T-helper 2 cell treated with Interferon-gamma antibody and Interleukin-4, amounts not matched to agents 5 μg/mL and 100 μg/mL, for 36 hours (primary cell): Measurements from ENCODE around the gene ANO6.
"Not testable (repeated sequence)": the region's sequence is repeated elsewhere in the genome, so short reads cannot be mapped to it uniquely, and the experiment has no call there.

Experiments used
- DNase-seq: peaks from one replicate; pipeline ENCODE4 v3.0.0; 2021; ENCODE audit warnings: low spot score
- H3K27ac Mint-ChIP-seq: one replicate; pipeline ENCODE4 v1.8.0; 2021; ENCODE audit warnings: mild to moderate bottlenecking, mixed read lengths
- H3K27me3 Mint-ChIP-seq: one replicate; pipeline ENCODE4 v1.8.0; 2021; ENCODE audit warnings: low read depth, mixed read lengths
- H3K36me3 Mint-ChIP-seq: one replicate; pipeline ENCODE4 v1.8.0; 2021; ENCODE audit warnings: low read depth, mixed read lengths
- H3K4me1 Mint-ChIP-seq: one replicate; pipeline ENCODE4 v1.8.0; 2021; ENCODE audit warnings: low read depth, mixed read lengths
- H3K4me3 Mint-ChIP-seq: one replicate; pipeline ENCODE4 v1.8.0; 2022; ENCODE audit warnings: mild to moderate bottlenecking, moderate library complexity, mixed read lengths
- H3K9me3 Mint-ChIP-seq: one replicate; pipeline ENCODE4 v1.8.0; 2021; ENCODE audit warnings: mixed read lengths

Gene ANO6

DNA sequence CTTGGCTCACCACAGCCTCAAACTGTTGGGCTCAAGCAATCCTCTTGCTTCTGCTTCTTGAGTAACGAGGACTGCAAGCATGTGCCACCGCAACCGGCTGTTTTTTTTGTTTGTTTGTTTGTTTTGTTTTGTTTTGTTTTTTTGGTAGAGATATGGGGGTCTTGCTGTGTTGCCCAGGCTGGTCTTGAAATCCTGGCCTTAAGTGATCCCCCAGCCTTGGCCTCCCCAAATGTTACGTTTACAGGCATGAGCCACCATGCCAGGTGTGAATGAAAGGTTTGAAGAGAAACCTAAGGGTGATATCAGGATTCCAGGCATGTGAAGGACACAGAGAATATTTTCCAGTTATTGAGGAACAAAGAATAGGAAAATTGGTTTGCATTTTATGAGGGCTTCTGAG is 45.0 kb downstream of the ANO6 start:
- Mint-ChIP-seq H3K27me3 (no peaks in the 10 kb centered on the region), H3K27ac (no peak overlapping the region)

DNA sequence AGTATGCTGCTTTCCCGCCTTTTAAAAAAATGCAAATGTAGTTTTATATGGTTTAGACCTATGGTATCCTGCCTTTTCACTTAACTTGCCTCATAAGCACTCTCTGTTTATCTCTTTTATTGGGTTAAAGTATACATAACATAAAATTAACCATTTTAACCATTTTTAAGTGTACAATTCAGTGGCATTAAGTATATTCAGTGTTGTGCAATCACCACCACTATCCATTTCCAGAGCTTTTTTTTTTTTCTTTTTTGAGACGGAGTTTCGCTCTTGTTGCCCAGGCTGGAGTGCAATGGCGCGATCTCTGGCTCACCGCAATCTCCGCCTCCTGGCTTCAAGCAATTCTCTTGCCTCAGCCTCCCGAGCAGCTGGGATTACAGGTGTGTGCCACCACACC is 46.3 kb downstream of the ANO6 start:
- not testable (repeated sequence) for H3K27me3 Mint-ChIP-seq, H3K27ac Mint-ChIP-seq, H3K9me3 Mint-ChIP-seq, H3K36me3 Mint-ChIP-seq, H3K4me3 Mint-ChIP-seq, DNase-seq
- peaks cover 18% of the 10 kb centered on the region for H3K4me1 Mint-ChIP-seq

More for the DNA sequence above, 45.0 kb downstream of the ANO6 start:
- Mint-ChIP-seq H3K9me3 (no peaks in the 10 kb centered on the region), H3K4me3 (no peak overlapping the region), H3K36me3 (peaks cover 1% of the 10 kb centered on the region), H3K4me1 (peaks cover 21% of the 10 kb centered on the region)
- no peak for DNase-seq

DNA sequence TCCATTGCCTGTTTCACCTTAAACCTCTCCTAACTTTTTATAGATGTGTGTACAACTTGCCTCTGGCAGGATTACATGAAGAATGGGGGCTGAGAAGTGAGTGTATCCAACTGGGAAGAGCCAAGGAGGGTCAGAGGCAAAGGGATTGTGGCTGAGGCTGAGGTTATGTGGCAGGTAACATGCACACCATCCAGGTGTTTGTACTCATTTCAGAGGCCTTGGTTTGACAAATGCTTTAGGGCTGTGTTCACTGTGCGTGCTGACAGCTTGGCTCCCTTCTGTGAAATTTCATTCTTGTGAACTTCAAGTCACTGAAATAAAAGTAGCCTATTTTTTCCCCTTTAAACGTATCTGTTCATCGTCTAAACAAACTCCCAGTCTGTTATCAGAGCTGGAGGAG is 47.7 kb downstream of the ANO6 start:
- Mint-ChIP-seq H3K27ac (no peak overlapping the region), H3K36me3 (peaks cover 1% of the 10 kb centered on the region), H3K27me3 (no peaks in the 10 kb centered on the region), H3K4me1 (peaks cover 15% of the 10 kb centered on the region), H3K9me3 (no peaks in the 10 kb centered on the region), H3K4me3 (no peak overlapping the region)
- no peak for DNase-seq

DNA sequence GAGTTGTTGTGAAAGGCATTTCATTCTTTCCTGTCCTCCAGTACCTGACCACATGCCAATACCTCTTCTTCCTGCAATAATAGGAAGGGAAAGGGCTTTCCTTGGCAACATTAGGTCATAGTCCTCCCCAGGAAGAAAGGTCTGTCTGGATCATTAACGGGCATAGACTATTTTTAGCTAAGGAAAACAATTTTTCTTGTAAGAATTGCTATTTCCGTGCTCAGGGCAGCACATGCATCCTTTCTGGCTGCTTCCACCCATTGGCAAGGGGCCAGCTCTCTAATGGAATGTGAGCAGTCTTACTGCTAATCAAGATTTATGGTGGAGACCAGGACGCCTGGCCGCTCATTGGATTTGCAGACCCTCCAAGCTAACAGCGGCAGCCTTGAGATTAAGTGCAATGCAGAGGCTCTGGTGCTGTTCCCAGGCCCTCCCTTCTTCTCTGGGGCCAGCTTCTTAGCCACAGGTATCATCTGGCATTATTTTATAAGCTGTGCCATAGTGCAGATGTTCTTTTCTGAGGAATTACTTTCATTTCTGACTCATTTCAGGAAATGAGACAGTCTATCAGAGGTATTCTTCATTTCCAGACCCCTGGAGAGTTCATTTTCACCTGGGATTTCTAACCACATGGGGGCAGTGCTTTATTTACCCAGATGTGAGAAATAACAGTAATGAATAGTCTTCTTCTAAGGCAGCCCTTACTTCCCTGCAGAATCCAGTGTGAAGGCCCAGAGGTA is 52.9 kb downstream of the ANO6 start:
- Mint-ChIP-seq H3K4me3 (no peak overlapping the region), H3K9me3 (no peaks in the 10 kb centered on the region), H3K36me3 (no peaks in the 10 kb centered on the region), H3K27ac (no peak overlapping the region), H3K27me3 (no peaks in the 10 kb centered on the region), H3K4me1 (peaks cover 4% of the 10 kb centered on the region)
- no peak for DNase-seq

DNA sequence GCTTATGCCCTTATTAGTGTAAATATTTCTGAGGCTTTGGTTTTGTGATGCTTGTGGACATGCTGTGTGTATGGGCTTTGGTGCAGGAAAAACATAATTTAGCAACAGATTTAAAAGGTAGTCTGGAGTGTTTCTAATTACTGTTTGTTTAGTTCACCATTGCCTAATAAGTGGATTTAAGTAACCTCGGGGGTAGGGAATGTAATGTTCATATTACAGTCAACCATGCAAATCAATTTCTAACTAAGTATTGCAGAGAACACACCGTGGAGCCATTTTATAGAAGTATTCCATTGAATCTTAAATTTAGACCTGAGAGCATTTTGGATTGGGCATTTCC is 53.5 kb downstream of the ANO6 start:
- H3K9me3 Mint-ChIP-seq, result no peaks in the 10 kb centered on the region
- H3K36me3 Mint-ChIP-seq, result no peaks in the 10 kb centered on the region
- H3K27ac Mint-ChIP-seq, result no peak overlapping the region
- no peak for DNase-seq
- no peak overlapping the region for H3K4me3 Mint-ChIP-seq
- H3K4me1 Mint-ChIP-seq, result peaks cover 4% of the 10 kb centered on the region
- H3K27me3 Mint-ChIP-seq, result no peaks in the 10 kb centered on the region

DNA sequence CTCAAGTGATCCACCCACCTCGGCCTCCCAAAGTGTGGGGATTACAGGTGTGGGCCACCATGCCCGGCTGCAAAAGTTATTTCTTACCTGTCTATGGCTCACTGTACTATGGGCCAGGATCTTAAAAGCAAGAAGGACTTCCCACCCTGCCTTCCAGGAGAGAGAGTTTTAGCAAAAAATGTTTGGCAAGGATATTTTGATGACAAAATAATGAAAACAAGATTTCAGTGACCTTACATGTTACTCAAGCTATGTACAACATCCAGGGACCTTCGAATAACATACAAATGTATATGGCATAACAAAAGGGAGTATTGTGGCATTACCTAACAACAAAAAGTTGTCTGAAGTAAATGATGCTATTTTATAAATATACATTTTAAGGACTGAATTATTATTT is 55.1 kb downstream of the ANO6 start:
- no peaks in the 10 kb centered on the region for H3K27me3 Mint-ChIP-seq
- DNase-seq, result no peak
- H3K4me1 Mint-ChIP-seq, result peaks cover 4% of the 10 kb centered on the region
- no peak overlapping the region for H3K4me3 Mint-ChIP-seq
- H3K27ac Mint-ChIP-seq, result no peak overlapping the region
- H3K9me3 Mint-ChIP-seq, result no peaks in the 10 kb centered on the region
- no peaks in the 10 kb centered on the region for H3K36me3 Mint-ChIP-seq

DNA sequence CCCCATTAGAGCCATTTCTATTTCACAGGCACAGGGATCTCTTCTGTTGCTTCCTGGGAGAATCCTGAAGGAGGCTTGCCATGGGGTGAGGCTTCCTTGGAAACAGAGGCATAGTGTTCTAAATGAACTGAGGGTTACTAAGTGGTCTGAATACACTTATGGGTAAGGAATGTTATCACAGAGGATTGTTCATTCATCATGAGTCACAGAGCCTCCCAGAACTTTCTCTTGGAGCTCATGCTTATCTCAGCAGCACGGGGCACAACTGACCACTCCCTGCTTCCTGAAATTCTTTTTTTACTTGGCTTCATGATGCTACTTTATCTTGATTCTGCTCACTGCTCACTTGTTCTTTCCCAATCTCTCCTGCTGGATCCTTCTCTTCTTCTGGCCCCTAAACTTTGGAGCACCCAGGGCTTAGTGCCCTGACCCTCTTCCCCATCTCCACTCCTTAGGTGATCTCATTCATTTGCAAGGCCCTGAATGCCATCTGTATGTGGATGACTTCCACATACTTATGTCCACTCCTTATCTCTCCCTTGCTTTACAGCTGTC is 57.9 kb downstream of the ANO6 start:
- DNase-seq, result no peak
- no peaks in the 10 kb centered on the region for H3K9me3 Mint-ChIP-seq
- no peaks in the 10 kb centered on the region for H3K36me3 Mint-ChIP-seq
- H3K27ac Mint-ChIP-seq, result no peak overlapping the region
- H3K27me3 Mint-ChIP-seq, result no peaks in the 10 kb centered on the region
- H3K4me1 Mint-ChIP-seq, result peaks cover 2% of the 10 kb centered on the region
- H3K4me3 Mint-ChIP-seq, result no peak overlapping the region

DNA sequence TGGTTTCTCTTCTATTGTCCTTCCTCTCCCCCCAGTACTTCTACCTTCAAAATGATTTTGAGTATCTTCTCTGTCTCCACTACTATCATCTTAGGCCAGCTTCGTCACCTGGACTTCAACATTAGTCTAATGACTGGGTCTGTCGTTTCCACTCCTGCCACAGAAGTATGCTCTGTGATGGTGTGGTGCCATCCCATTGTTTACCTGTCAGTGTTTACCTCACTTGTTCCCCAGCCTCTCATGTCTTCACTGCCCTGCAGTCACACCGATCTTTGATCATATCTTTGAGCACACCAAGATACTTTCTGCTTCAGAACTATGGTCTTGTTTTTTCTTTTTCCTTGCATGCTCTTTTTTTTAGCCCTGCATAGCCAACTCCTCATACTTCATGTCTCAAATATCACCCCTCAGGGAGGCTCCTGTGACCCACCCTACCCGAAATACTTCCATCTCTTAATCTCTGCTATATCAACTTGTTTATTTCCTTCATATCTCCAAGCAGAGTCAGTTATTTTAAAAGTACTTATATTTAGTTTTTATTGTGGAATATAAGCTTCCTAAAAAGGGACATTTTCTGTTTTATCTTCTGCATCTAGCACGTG is 60.4 kb downstream of the ANO6 start:
- no peak overlapping the region for H3K4me3 Mint-ChIP-seq
- no peaks in the 10 kb centered on the region for H3K27me3 Mint-ChIP-seq
- peaks cover 5% of the 10 kb centered on the region for H3K36me3 Mint-ChIP-seq
- no peak overlapping the region for H3K27ac Mint-ChIP-seq
- no peaks in the 10 kb centered on the region for H3K4me1 Mint-ChIP-seq
- peaks cover under 1% of the 10 kb centered on the region for H3K9me3 Mint-ChIP-seq
- no peak for DNase-seq

DNA sequence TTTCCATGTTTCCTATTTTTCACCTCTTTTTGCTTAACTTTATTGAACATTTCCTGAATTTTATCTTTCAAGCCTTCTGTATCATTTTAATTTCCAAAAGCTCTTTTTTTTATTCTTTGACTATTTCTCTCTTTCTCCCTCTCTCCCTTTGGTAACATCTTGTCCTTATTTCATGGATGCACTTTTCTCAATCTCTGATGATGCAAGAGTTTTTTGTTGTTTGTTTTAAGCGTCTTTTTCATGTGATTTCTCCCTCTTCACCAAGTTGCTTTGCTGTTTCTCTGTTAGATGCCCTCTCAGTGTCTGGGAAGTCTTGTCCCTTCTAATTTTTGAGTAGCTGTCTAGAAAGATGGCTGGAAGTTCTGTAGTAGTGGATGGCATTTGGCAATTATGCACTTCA is 62.6 kb downstream of the ANO6 start:
- no peak for DNase-seq
- H3K36me3 Mint-ChIP-seq, result peaks cover 15% of the 10 kb centered on the region
- no peaks in the 10 kb centered on the region for H3K27me3 Mint-ChIP-seq
- H3K27ac Mint-ChIP-seq, result no peak overlapping the region
- no peak overlapping the region for H3K4me3 Mint-ChIP-seq
- peaks cover 7% of the 10 kb centered on the region for H3K9me3 Mint-ChIP-seq
- no peaks in the 10 kb centered on the region for H3K4me1 Mint-ChIP-seq

DNA sequence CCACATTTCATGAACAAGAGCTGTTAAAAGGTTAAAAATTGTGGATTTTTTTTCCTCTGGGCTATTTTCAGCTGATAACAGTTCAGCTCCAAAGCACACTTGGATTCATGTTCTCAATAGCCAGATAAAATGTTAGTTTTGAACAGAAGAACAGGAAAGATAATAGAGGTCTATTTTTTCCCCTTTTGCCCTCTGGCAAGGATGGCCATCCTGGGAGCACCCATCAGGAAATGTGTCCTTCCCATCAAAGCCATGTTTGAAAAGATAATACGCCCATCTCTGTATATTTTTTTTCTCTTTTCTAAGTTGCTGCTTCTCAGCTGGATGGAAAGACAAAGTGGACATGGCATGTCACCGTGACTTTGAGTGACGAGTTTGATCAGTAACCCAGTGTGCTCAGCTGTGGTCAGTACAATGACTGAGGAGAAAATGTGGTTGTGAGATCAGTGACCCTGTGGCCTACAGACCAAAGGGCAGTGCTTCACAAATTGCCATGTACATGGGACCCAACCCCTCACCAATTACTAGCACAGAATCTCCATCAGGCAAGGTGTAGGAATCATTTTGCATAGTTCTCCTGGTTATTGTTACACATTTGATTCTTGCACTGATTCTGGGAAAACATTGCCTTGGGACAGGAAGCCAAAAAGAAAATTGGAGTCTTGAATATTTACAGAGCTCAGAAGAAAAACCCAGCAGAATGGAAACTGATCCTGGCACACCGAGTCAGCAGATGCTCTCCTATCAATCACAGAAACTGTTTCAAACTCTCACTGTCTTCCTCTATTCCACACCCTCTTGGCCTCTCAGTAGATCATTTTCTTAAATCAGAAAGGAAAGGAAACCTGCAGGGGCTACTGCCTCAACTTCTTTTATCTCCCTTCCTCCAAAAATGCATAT is 64.3 kb downstream of the ANO6 start:
- Mint-ChIP-seq H3K36me3 (peaks cover 15% of the 10 kb centered on the region), H3K4me1 (no peaks in the 10 kb centered on the region), H3K9me3 (peaks cover 7% of the 10 kb centered on the region), H3K4me3 (no peak overlapping the region), H3K27ac (no peak overlapping the region), H3K27me3 (no peaks in the 10 kb centered on the region)
- no peak for DNase-seq

DNA sequence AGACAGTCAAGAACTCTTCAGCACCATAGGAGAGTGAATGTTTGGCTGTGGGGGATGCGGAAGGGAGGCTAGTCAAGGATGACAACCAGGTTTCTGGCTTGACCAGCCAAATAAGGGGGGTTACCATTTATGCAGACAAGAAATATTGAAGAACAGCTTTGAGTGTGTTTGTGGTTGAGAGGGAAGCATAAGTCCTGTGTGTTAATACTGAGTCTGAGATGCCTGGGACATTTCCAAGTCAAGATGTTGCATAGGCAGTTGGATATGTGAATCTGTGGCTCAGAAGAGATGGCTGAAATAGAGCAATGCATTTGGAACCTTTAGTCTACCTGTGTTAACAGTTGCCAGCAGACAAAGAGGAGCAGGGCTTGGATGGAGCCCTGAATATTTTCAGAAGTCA is 66.1 kb downstream of the ANO6 start:
- no peak overlapping the region for H3K4me3 Mint-ChIP-seq
- H3K9me3 Mint-ChIP-seq, result peaks cover 7% of the 10 kb centered on the region
- peaks cover 15% of the 10 kb centered on the region for H3K36me3 Mint-ChIP-seq

DNA sequence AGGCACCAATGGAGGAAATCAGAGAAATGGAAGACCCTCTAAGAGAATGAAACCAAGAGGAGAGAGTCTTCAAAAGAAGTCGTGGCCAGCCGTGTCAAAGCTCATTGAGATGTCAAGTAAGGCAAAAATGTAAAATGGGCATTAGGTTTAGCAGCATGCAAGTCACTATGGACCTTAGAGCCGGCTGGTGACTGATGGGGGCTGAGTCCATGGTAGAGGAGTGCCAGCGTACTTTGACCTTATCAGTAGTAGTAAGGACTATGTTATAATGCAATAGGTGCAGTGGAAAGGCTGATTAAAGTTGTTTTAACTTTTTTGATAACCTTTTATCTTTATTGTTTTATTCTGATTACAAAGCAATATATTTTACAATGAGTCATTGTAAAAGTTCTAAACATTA is 66.5 kb downstream of the ANO6 start:
- H3K36me3 Mint-ChIP-seq, result peaks cover 15% of the 10 kb centered on the region
- H3K27ac Mint-ChIP-seq, result no peak overlapping the region
- H3K27me3 Mint-ChIP-seq, result no peaks in the 10 kb centered on the region
- H3K4me3 Mint-ChIP-seq, result no peak overlapping the region
- no peak for DNase-seq
- no peaks in the 10 kb centered on the region for H3K4me1 Mint-ChIP-seq
- peaks cover 7% of the 10 kb centered on the region for H3K9me3 Mint-ChIP-seq

More for the DNA sequence above, 66.1 kb downstream of the ANO6 start:
- no peak for DNase-seq
- Mint-ChIP-seq H3K27ac (no peak overlapping the region), H3K4me1 (no peaks in the 10 kb centered on the region), H3K27me3 (no peaks in the 10 kb centered on the region)

DNA sequence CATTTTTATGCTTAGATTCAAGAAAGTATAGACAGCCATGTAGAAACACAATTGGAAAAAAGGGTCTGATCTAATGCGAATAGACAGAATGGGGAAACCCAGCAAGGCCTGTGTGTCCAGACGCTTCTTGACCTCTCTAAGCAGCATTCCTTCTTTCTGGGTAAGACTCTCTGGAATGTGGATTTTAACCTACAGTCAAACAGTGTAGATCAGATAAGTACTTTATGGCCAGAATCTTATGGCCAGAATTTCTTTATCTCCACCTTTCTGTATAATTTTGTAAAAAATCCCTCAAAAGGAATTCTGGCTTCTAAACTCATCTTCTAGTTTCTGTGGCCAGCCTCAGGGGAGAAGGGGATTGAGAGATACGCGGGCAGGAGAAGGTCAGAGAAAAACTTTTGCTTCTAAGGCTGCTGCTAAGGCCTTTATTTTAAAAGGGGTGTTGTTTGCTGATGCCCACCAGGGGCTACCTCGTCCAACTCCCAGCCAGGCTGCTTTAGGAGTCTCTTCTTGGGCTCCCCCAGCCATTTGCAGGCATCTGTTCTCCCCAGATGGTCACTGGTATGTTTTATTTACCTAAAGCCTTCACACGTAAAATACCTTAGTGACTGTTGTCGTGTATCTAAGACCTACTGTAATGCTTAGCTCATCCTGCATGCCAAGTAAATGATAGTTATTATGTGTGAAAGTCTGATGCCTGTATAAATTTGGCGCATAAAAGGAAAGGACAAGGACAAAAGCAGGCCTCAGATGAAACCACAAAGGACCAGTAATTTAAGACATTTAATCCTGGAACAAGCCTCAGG is 68.4 kb downstream of the ANO6 start:
- no peaks in the 10 kb centered on the region for H3K27me3 Mint-ChIP-seq
- no peak overlapping the region for H3K27ac Mint-ChIP-seq
- H3K36me3 Mint-ChIP-seq, result peaks cover 15% of the 10 kb centered on the region
- peaks cover 7% of the 10 kb centered on the region for H3K9me3 Mint-ChIP-seq
- H3K4me3 Mint-ChIP-seq, result no peak overlapping the region
- no peaks in the 10 kb centered on the region for H3K4me1 Mint-ChIP-seq
- no peak for DNase-seq
